IPS-20b (cell line): ENCODE results near the gene GPR183.

Experiments used
- H3K27ac ChIP-seq: one replicate; pipeline ENCODE4 v1.5.1; 2013; ENCODE audit warnings: low read length
- H3K27me3 ChIP-seq: 2 replicates; pipeline ENCODE4 v1.6.1; 2013; ENCODE audit warnings: mild to moderate bottlenecking, low read length, inconsistent platforms; ENCODE audit not compliant: insufficient read depth
- H3K36me3 ChIP-seq: 2 replicates; pipeline ENCODE4 v1.6.1; 2013; ENCODE audit warnings: low read depth, mild to moderate bottlenecking, inconsistent platforms, low read length, moderate library complexity; ENCODE audit not compliant: insufficient read depth
- H3K4me1 ChIP-seq: 2 replicates; pipeline ENCODE4 v1.6.1; 2013; ENCODE audit warnings: mild to moderate bottlenecking, control low read depth, inconsistent platforms, low read length, moderate library complexity; ENCODE audit not compliant: insufficient read depth
- H3K4me3 ChIP-seq: 2 replicates; pipeline ENCODE4 v1.5.1; 2013; ENCODE audit warnings: mild to moderate bottlenecking, low read length, inconsistent platforms
- H3K9ac ChIP-seq: 2 replicates; pipeline ENCODE4 v1.6.1; 2013; ENCODE audit warnings: low read depth, mild to moderate bottlenecking, inconsistent platforms, low read length, moderate library complexity
- H3K9me3 ChIP-seq: 2 replicates; pipeline ENCODE4 v1.6.1; 2013; ENCODE audit warnings: mild to moderate bottlenecking, low read depth, low read length, inconsistent platforms; ENCODE audit not compliant: insufficient read depth

The GPR183 gene

DNA sequence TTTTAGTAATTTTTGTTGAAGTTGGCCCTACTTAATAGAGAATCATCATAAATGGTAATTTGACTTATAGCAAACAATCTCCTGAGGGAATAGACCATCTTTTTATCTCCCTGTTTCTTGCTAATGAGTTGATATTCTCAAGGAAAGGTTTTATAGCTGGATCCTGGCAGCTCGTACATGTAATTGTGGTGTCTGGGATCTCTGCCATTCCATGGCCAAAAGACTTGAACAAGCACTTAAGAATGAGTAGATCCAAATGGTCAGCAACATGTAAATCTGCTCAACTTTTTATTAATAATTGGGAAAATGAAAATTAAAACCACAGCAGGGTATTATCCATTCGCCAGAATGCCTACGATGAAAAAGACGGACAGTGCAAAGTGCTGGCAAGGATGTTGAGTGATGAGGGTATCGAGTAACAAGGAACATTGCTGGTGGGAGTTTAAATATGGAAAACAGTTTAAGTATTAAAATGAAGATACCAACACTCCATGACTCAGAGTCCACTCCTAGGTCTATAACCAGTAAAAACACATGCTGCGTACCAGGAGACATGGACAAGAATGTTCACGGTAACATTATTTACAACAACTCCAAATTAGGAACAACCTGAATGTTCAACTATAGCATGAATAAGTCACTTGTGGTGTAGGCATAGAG, 43.9 kb downstream of the GPR183 start:
- Histone ChIP-seq H3K9me3 (no peaks in the 10 kb centered on the region), H3K27ac (no peak overlapping the region), H3K36me3 (peaks cover 25% of the 10 kb centered on the region), H3K4me1 (no peaks in the 10 kb centered on the region), H3K27me3 (no peaks in the 10 kb centered on the region), H3K4me3 (no peak overlapping the region), H3K9ac (no peak overlapping the region)

DNA sequence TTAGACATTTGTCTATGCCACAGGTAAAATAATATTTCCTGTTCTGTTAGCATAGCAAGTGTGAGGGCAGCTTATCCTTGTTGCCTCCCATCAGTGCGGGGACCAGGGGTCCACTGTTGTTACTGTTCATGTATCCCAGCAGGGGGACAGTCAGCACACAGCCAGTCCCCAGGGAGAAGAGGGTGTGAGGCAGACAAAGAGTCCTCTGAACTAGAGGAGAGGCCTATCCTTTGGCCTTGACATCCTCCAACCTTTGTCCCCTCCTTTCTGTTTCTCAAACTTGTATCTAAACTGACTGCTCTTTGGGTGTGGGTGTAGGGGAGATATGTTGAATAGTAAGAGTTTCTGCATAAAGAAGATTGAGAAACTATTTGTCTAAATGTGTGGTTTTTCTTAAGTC, 46.1 kb downstream of the GPR183 start:
- Histone ChIP-seq H3K4me1 (no peaks in the 10 kb centered on the region), H3K36me3 (peaks cover 25% of the 10 kb centered on the region), H3K9me3 (no peaks in the 10 kb centered on the region), H3K27me3 (no peaks in the 10 kb centered on the region), H3K4me3 (no peak overlapping the region), H3K9ac (no peak overlapping the region), H3K27ac (no peak overlapping the region)

GRCh38 chr13:99260216-99260615, 47.0 kb downstream of the GPR183 start:
- Histone ChIP-seq H3K27me3 (no peaks in the 10 kb centered on the region), H3K9me3 (no peaks in the 10 kb centered on the region)

DNA sequence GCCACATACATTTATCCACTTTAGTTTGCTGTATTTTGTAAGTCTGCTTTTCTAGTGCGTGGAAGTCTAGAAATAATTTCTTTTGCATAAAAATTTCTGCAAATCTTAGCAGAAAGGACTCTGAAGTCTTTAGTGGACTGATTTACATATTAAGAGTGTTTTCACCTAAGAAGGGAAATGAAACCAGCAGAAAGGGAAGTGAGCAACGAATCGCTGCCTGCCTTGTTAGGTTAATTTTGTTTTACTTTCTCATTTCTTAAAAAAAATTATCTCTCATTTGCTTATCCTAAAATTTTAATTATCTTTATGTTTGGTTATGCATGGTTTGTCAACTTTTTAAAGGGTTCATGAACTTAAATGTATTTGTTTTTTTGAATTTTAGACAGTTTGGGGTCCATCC, 48.3 kb downstream of the GPR183 start:
- H3K4me1 ChIP-seq, result no peaks in the 10 kb centered on the region
- H3K27me3 ChIP-seq, result no peaks in the 10 kb centered on the region
- H3K36me3 ChIP-seq, result peaks cover 32% of the 10 kb centered on the region
- no peak overlapping the region for H3K27ac ChIP-seq
- no peak overlapping the region for H3K4me3 ChIP-seq
- no peak overlapping the region for H3K9ac ChIP-seq
- H3K9me3 ChIP-seq, result no peaks in the 10 kb centered on the region

More at GRCh38 chr13:99260216-99260615, 47.0 kb downstream of the GPR183 start:
- Histone ChIP-seq H3K36me3 (peaks cover 27% of the 10 kb centered on the region), H3K27ac (no peak overlapping the region), H3K4me3 (no peak overlapping the region), H3K9ac (no peak overlapping the region), H3K4me1 (no peaks in the 10 kb centered on the region)

GRCh38 chr13:99258210-99258860, 48.9 kb downstream of the GPR183 start, which contains the start of gene GPR18:
Gene GPR18, minus strand, starts transcription at chr13:99258379. Its CDS starts 2,507 bp downstream, at chr13:99255872.
- Histone ChIP-seq H3K4me1 (no peaks in the 10 kb centered on the region), H3K9ac (no peak within 1 kb of the TSS)

DNA sequence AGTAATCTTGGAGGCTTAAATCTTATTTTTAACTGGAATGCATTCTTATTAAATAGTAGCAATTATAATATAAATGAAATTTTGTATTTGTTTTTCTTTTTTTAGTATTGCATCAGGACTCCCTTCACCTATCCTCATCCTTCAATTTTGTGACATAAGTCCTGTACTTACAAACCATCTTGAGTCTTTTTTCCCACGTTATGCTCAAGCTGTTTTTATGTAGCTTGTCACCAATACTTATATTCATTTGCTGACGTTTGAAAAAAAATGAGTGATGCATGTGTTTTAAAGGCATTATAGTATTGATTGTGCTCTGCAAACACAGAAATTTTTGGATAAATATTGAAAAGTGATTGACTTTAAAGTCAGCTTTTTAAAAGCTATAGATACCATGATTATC, 49.9 kb downstream of the GPR183 start:
- H3K27me3 ChIP-seq, result no peaks in the 10 kb centered on the region
- H3K4me1 ChIP-seq, result no peaks in the 10 kb centered on the region
- no peak overlapping the region for H3K9ac ChIP-seq
- H3K36me3 ChIP-seq, result peaks cover 22% of the 10 kb centered on the region
- no peaks in the 10 kb centered on the region for H3K9me3 ChIP-seq
- no peak overlapping the region for H3K4me3 ChIP-seq
- no peak overlapping the region for H3K27ac ChIP-seq

More at GRCh38 chr13:99258210-99258860, 48.9 kb downstream of the GPR183 start, which contains the start of gene GPR18:
- H3K27me3 ChIP-seq, result no peaks in the 10 kb centered on the region
- no peaks in the 10 kb centered on the region for H3K9me3 ChIP-seq
- no peak within 1 kb of the TSS for H3K27ac ChIP-seq
- H3K36me3 ChIP-seq, result peaks cover 26% of the 10 kb centered on the region
- H3K4me3 ChIP-seq, result no peak within 1 kb of the TSS

- Histone ChIP-seq H3K4me1 (no peaks in the 10 kb centered on the region), H3K27me3 (no peaks in the 10 kb centered on the region), H3K27ac (no peak overlapping the region), H3K4me3 (no peak overlapping the region), H3K9me3 (no peaks in the 10 kb centered on the region), H3K9ac (no peak overlapping the region), H3K36me3 (peaks cover 20% of the 10 kb centered on the region)
Measured at GRCh38 chr13:99256709-99257108, 50.5 kb downstream of the GPR183 start.

GRCh38 chr13:99256283-99256682, 50.9 kb downstream of the GPR183 start:
- 0 out of 2 replicates have a peak, but pooled peaks cover 3% of the 10 kb centered on the region for H3K4me1 ChIP-seq
- H3K9ac ChIP-seq, result no peak overlapping the region
- H3K27ac ChIP-seq, result no peak overlapping the region
- H3K4me3 ChIP-seq, result no peak overlapping the region
- H3K27me3 ChIP-seq, result no peaks in the 10 kb centered on the region
- no peaks in the 10 kb centered on the region for H3K9me3 ChIP-seq
- peaks cover 16% of the 10 kb centered on the region for H3K36me3 ChIP-seq

- H3K27ac ChIP-seq, result no peak overlapping the region
- H3K4me1 ChIP-seq, result 0 out of 2 replicates have a peak, but pooled peaks cover 7% of the 10 kb centered on the region
- H3K4me3 ChIP-seq, result no peak overlapping the region
Measured at GRCh38 chr13:99255271-99255670, 51.9 kb downstream of the GPR183 start.

DNA sequence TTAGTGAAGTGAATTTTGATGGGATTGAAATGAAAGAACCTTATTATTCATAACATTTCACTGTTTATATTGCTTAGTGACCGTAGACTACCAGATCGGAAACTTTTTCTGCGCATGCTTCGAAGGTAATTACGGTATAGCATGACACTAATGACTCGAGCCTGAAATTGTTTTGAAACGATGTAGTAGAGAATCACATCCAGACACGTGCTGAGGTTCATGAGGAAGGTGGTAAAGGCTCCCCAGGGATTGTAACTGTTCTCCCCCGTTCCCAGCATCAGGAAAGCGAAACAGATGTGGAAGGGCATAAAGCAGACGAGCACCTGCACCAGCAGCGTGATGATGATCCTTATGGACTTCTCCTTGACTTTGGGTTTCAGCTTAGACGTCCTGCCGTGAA, 52.4 kb downstream of the GPR183 start:
- no peak overlapping the region for H3K9ac ChIP-seq
- H3K4me3 ChIP-seq, result no peak overlapping the region
- H3K9me3 ChIP-seq, result no peaks in the 10 kb centered on the region
- H3K36me3 ChIP-seq, result peaks cover 10% of the 10 kb centered on the region
- 0 out of 2 replicates have a peak, but pooled peaks cover 7% of the 10 kb centered on the region for H3K4me1 ChIP-seq
- no peaks in the 10 kb centered on the region for H3K27me3 ChIP-seq
- H3K27ac ChIP-seq, result no peak overlapping the region

More at GRCh38 chr13:99255271-99255670, 51.9 kb downstream of the GPR183 start:
- Histone ChIP-seq H3K9me3 (no peaks in the 10 kb centered on the region), H3K36me3 (peaks cover 15% of the 10 kb centered on the region), H3K9ac (no peak overlapping the region), H3K27me3 (no peaks in the 10 kb centered on the region)

- Histone ChIP-seq H3K9me3 (no peaks in the 10 kb centered on the region), H3K36me3 (peaks cover 7% of the 10 kb centered on the region; the same call in 1 of the 2 replicates), H3K4me1 (0 out of 2 replicates have a peak, but pooled peaks cover 7% of the 10 kb centered on the region), H3K27ac (no peak overlapping the region), H3K4me3 (no peak overlapping the region), H3K9ac (no peak overlapping the region), H3K27me3 (no peaks in the 10 kb centered on the region)
Measured at GRCh38 chr13:99251921-99252320, 55.3 kb downstream of the GPR183 start.
